PC-3 (cell line): ENCODE results near the gene MRPS27. TPM values are rescaled to one million over a fixed set of nuclear protein-coding genes. Genes with fewer than 3 reads are reported as not detected.

ENCODE experiments used
- ATAC-seq: fragments of 200-7000 bp; cut with Tn5 transposase; 2 replicates; pipeline ENCODE4 v1.9.1; 2020; ENCODE audit warnings: mild to moderate bottlenecking, moderate library complexity
- BruUV-seq: library from RNA; stranded (reverse); fragments of 400-500 nt; replicated peaks from 2 replicates; lab custom pipeline; 2021; lab: Mats Ljungman, UMichigan
- CTCF ChIA-PET: fragments of 300-600 bp; sonication (Branson Sonifier 250); formaldehyde crosslinking; loops from one replicate; lab custom pipeline; 2022; ENCODE audit warnings: antibody characterized with exemption; lab: Charles Lee
- POLR2A ChIA-PET: fragments of 300-600 bp; sonication (Branson Sonifier 250); formaldehyde crosslinking; loops from one replicate; lab custom pipeline; 2022; ENCODE audit warnings: antibody characterized with exemption; ENCODE audit not compliant: unreplicated experiment; lab: Charles Lee
- DNase-seq: peaks from one replicate; pipeline ENCODE4 v3.0.0-alpha.2; 2015
- H2AFZ ChIP-seq: fragments of 300-600 bp; sonication (generic); 2 replicates; pipeline ENCODE4 v1.6.0; 2016; ENCODE audit warnings: antibody characterized with exemption, low read length
- H3F3A ChIP-seq: fragments of 300-600 bp; sonication (generic); one replicate; pipeline ENCODE4 v1.6.0; 2017; ENCODE audit warnings: antibody characterized with exemption, low read length, control low read depth, mild to moderate bottlenecking; ENCODE audit not compliant: unreplicated experiment
- H3K27ac ChIP-seq: fragments of 300-600 bp; sonication (generic); 2 replicates; pipeline ENCODE4 v1.5.1; 2016; ENCODE audit warnings: mild to moderate bottlenecking, low read length
- H3K27me3 ChIP-seq: fragments of 300-600 bp; sonication (generic); 2 replicates; pipeline ENCODE4 v1.6.1; 2016; ENCODE audit warnings: low read length, mixed read lengths
- H3K36me3 ChIP-seq: fragments of 300-600 bp; sonication (generic); 2 replicates; pipeline ENCODE4 v1.6.1; 2016; ENCODE audit warnings: low read depth, mixed run types, low read length, mixed read lengths
- H3K4me1 ChIP-seq: fragments of 300-600 bp; sonication (generic); 2 replicates; pipeline ENCODE4 v1.5.1; 2016; ENCODE audit warnings: low read length; ENCODE audit not compliant: insufficient read depth
- H3K4me2 ChIP-seq: fragments of 300-600 bp; sonication (generic); 2 replicates; pipeline ENCODE4 v1.6.0; 2016; ENCODE audit warnings: low read length
- H3K4me3 ChIP-seq: fragments of 300-600 bp; sonication (generic); 2 replicates; pipeline ENCODE4 v1.5.1; 2016; ENCODE audit warnings: mild to moderate bottlenecking, low read length, mixed read lengths
- H3K79me2 ChIP-seq: fragments of 300-600 bp; sonication (generic); 2 replicates; pipeline ENCODE4 v1.6.1; 2017; ENCODE audit warnings: low read length, mixed read lengths
- H3K9ac ChIP-seq: fragments of 300-600 bp; sonication (generic); 2 replicates; pipeline ENCODE4 v1.6.0; 2016; ENCODE audit warnings: mild to moderate bottlenecking, low read length
- H3K9me2 ChIP-seq: fragments of 300-600 bp; sonication (generic); replicated peaks from 2 replicates; pipeline ENCODE4 v1.6.1; 2016; ENCODE audit warnings: mixed run types, low read length, mixed read lengths
- H3K9me3 ChIP-seq: fragments of 300-600 bp; sonication (generic); 2 replicates; pipeline ENCODE4 v1.6.1; 2016; ENCODE audit warnings: low read length, mixed read lengths
- H4K20me1 ChIP-seq: fragments of 300-600 bp; sonication (generic); 2 replicates; pipeline ENCODE4 v1.6.1; 2016; ENCODE audit warnings: low read length, mixed read lengths
- CTCF ChIP-seq: fragments of 300-600 bp; sonication (generic); conservative IDR thresholded peaks from 2 replicates; pipeline ENCODE4 v1.5.1; 2017; ENCODE audit warnings: antibody characterized with exemption, low read depth, mild to moderate bottlenecking, low read length
- EZH2 ChIP-seq: fragments of 300-600 bp; sonication (generic); IDR thresholded peaks from one replicate; pipeline ENCODE4 v1.6.1; 2017; ENCODE audit warnings: antibody characterized with exemption, mild to moderate bottlenecking, low read length; ENCODE audit not compliant: unreplicated experiment
- EZH2phosphoT487 ChIP-seq: fragments of 300-600 bp; sonication (generic); IDR thresholded peaks from 2 replicates; pipeline ENCODE4 v1.6.1; 2018; ENCODE audit warnings: mild to moderate bottlenecking, antibody characterized with exemption, low read length, borderline replicate concordance
- intact Hi-C: fragments of 100-400 bp; cut with micrococcal nuclease; formaldehyde crosslinking; loops from 2 replicates; pipeline ENCODE4 v1.9.0; 2023
- total RNA-seq: library from RNA; depleted of rRNA; stranded (reverse); fragments of >200 nt; gene quantifications from 2 replicates; pipeline ENCODE4 v1.2.3, GENCODE V29; 2014

Gene MRPS27
- total RNA-seq, 1 experiment from 2014 or later, result 59.0 TPM

- Histone ChIP-seq H3F3A (peaks cover 13% of the 10 kb centered on the region), H3K36me3 (no peaks in the 10 kb centered on the region), H3K9ac (peak overlapping the region; percentile 64), H3K27ac (peak overlapping the region; percentile 96), H3K4me1 (peaks cover 42% of the 10 kb centered on the region), H3K79me2 (peaks cover 25% of the 10 kb centered on the region), H3K27me3 (no peaks in the 10 kb centered on the region), H4K20me1 (no peaks in the 10 kb centered on the region), H2AFZ (no peak overlapping the region), H3K9me3 (no peaks in the 10 kb centered on the region), H3K4me2 (peak overlapping the region; percentile 78), H3K4me3 (no peak overlapping the region), H3K9me2 (no peaks in the 10 kb centered on the region)
- DNase-seq, result no peak
- POLR2A ChIA-PET, result interaction anchor here (0.7 kb wide), 1 partner anchor 674 kb away, joined by 8 read pairs; no protein-coding TSS in a partner anchor
- CTCF ChIA-PET, result interaction anchor here (1.4 kb wide), 1 partner anchor 62 kb away, joined by 5 read pairs; no protein-coding TSS in a partner anchor
- BruUV-seq, result no TSS peak
- ATAC-seq, result no peak
- intact Hi-C loops, result loop anchor here (2.0 to 10.0 kb wide), 4 partner anchors 36 to 469 kb away; no protein-coding TSS in a partner anchor
- no peak for TF ChIP-seq CTCF
- TF ChIP-seq EZH2phosphoT487, result no peak
- no peak for TF ChIP-seq EZH2
Observed at GRCh38 chr5:72245951-72246532, 74.0 kb downstream of the MRPS27 start.

GRCh38 chr5:72245546-72245945 lies 74.5 kb downstream of the MRPS27 start:
- Histone ChIP-seq H2AFZ (no peak overlapping the region), H3K4me2 (no peak overlapping the region), H3K9me2 (no peaks in the 10 kb centered on the region), H3F3A (peaks cover 13% of the 10 kb centered on the region), H3K9me3 (no peaks in the 10 kb centered on the region), H3K27ac (peak overlapping the region; percentile 96), H3K27me3 (no peaks in the 10 kb centered on the region), H3K36me3 (no peaks in the 10 kb centered on the region), H3K9ac (peak overlapping the region; percentile 64; the same call in 1 of the 2 replicates), H3K79me2 (peaks cover 25% of the 10 kb centered on the region), H3K4me1 (peaks cover 42% of the 10 kb centered on the region), H3K4me3 (no peak overlapping the region), H4K20me1 (no peaks in the 10 kb centered on the region)
- ChIA-PET CTCF (interaction anchor here (0.6 to 1.4 kb wide), 2 partner anchors 63 to 107 kb away, joined by 3 to 5 read pairs; no protein-coding TSS in a partner anchor), POLR2A (interaction anchor here (0.6 kb wide), 1 partner anchor 65 kb away, joined by 4 read pairs; no protein-coding TSS in a partner anchor)
- DNase-seq (no peak), ATAC-seq (no peak)
- no TSS peak for BruUV-seq
- TF ChIP-seq CTCF (no peak), EZH2 (no peak), EZH2phosphoT487 (no peak)
- intact Hi-C loops, result loop anchor here (5.0 to 10.0 kb wide), 3 partner anchors 37 to 468 kb away; no protein-coding TSS in a partner anchor
